CD14-positive monocyte (primary cell): ENCODE measurements around the gene OSBPL9. TPM values are rescaled to one million over a fixed set of nuclear protein-coding genes. Genes with fewer than 3 reads are reported as not detected.

ENCODE experiments used
- DNase-seq, 3 donors: peaks; one replicate each; pipeline ENCODE4 v3.0.0-alpha.2; 2011 to 2022
- H2AFZ ChIP-seq: 2 replicates; pipeline ENCODE4 v1.6.0; 2012; ENCODE audit warnings: mild to moderate bottlenecking, low read depth, low read length, inconsistent platforms; ENCODE audit not compliant: insufficient read depth, poor library complexity, severe bottlenecking
- H3K27ac ChIP-seq, 2 donors: 1 replicate in 1 of 2; 2 replicates in 1 of 2; pipeline ENCODE4 v1.5.1; 2012 to 2013; ENCODE audit warnings: low read length in 2 of 2, control low read depth in 1 of 2, inconsistent platforms in 1 of 2, low read depth in 1 of 2, mild to moderate bottlenecking in 1 of 2
- H3K27me3 ChIP-seq, 2 donors: one replicate each; pipeline versions ENCODE4 v1.6.0 to v1.6.1; 2011 to 2013; ENCODE audit warnings: low read length in 2 of 2; ENCODE audit not compliant: control insufficient read depth in 2 of 2, insufficient read depth in 2 of 2
- H3K36me3 ChIP-seq, 2 donors: replicated peaks in 1 of 2; 1 replicate in 1 of 2; 2 replicates in 1 of 2; pipeline versions ENCODE4 v1.5.1 to v1.6.1; 2012 to 2013; ENCODE audit warnings: low read length in 2 of 2, control low read depth in 1 of 2, inconsistent platforms in 1 of 2, mild to moderate bottlenecking in 1 of 2; ENCODE audit not compliant: insufficient read depth in 2 of 2, control insufficient read depth in 1 of 2
- H3K4me1 ChIP-seq, 2 donors: 1 replicate in 1 of 2; 2 replicates in 1 of 2; pipeline versions ENCODE4 v1.5.1 to v1.6.1; 2012 to 2013; ENCODE audit warnings: low read length in 2 of 2, control low read depth in 1 of 2, inconsistent platforms in 1 of 2, mild to moderate bottlenecking in 1 of 2, moderate library complexity in 1 of 2; ENCODE audit not compliant: insufficient read depth in 2 of 2, control insufficient read depth in 1 of 2
- H3K4me2 ChIP-seq: replicated peaks from 2 replicates; pipeline ENCODE3; 2012; ENCODE audit warnings: low read length, moderate library complexity, mild to moderate bottlenecking; ENCODE audit not compliant: poor library complexity, severe bottlenecking; ENCODE audit errors: extremely low read depth
- H3K4me3 ChIP-seq, 3 experiments: fragments of 200-600 bp in 1 of 3; sonication (generic) in 1 of 3; replicated peaks in 1 of 3; 1 replicate in 2 of 3; 2 replicates in 1 of 3; pipeline ENCODE4 v1.5.1; 2011 to 2013; ENCODE audit warnings: low read length in 3 of 3, mild to moderate bottlenecking in 3 of 3, control low read depth in 2 of 3, low read depth in 2 of 3, inconsistent platforms in 1 of 3, moderate library complexity in 1 of 3
- H3K79me2 ChIP-seq: 2 replicates; pipeline ENCODE4 v1.6.0; 2012; ENCODE audit warnings: mild to moderate bottlenecking, control low read depth, inconsistent platforms, low read length, moderate library complexity; ENCODE audit not compliant: insufficient read depth
- H3K9ac ChIP-seq: 2 replicates; pipeline ENCODE4 v1.6.0; 2017; ENCODE audit warnings: low read length, mild to moderate bottlenecking; ENCODE audit not compliant: insufficient read depth, poor library complexity, severe bottlenecking
- H3K9me3 ChIP-seq, 2 donors: replicated peaks in 1 of 2; 1 replicate in 1 of 2; 2 replicates in 1 of 2; pipeline versions ENCODE4 v1.5.1 to v1.6.1; 2012 to 2013; ENCODE audit warnings: low read length in 2 of 2, control low read depth in 1 of 2; ENCODE audit not compliant: control insufficient read depth in 1 of 2, insufficient read depth in 1 of 2
- H4K20me1 ChIP-seq: 2 replicates; pipeline ENCODE4 v1.6.0; 2012; ENCODE audit warnings: mild to moderate bottlenecking, low read length, control low read depth, moderate library complexity; ENCODE audit not compliant: insufficient read depth
- H3K27ac Mint-ChIP-seq, 7 donors: one replicate each; pipeline ENCODE4 v1.8.0; 2020; ENCODE audit warnings: mild to moderate bottlenecking in 7 of 7, mixed read lengths in 7 of 7, moderate library complexity in 6 of 7, inconsistent platforms in 2 of 7
- H3K27me3 Mint-ChIP-seq, 3 donors: one replicate each; pipeline ENCODE4 v1.8.0; 2021 to 2022; ENCODE audit warnings: low read depth in 3 of 3, mild to moderate bottlenecking in 3 of 3, mixed read lengths in 3 of 3, moderate library complexity in 3 of 3, inconsistent platforms in 1 of 3
- H3K36me3 Mint-ChIP-seq, 2 donors: one replicate each; pipeline ENCODE4 v1.8.0; 2020; ENCODE audit warnings: mixed read lengths in 2 of 2, inconsistent platforms in 1 of 2, mild to moderate bottlenecking in 1 of 2
- H3K4me1 Mint-ChIP-seq: one replicate; pipeline ENCODE4 v1.8.0; 2020; ENCODE audit warnings: mild to moderate bottlenecking, mixed read lengths
- H3K4me3 Mint-ChIP-seq, 2 donors: one replicate each; pipeline ENCODE4 v1.8.0; 2020; ENCODE audit warnings: mild to moderate bottlenecking in 2 of 2, mixed read lengths in 2 of 2, moderate library complexity in 1 of 2
- H3K9me3 Mint-ChIP-seq, 7 donors: one replicate each; pipeline ENCODE4 v1.8.0; 2020 to 2022; ENCODE audit warnings: mixed read lengths in 7 of 7, mild to moderate bottlenecking in 6 of 7, moderate library complexity in 6 of 7, inconsistent platforms in 2 of 7
- WGBS: methylation state at CpG from one replicate; pipeline ENCODE4 v1.1.5; 2013; ENCODE audit warnings: missing lambda C conversion rate; ENCODE audit not compliant: insufficient coverage; 5-methylcytosine and 5-hydroxymethylcytosine counted together
- intact Hi-C, 2 donors: fragments of 100-400 bp; cut with micrococcal nuclease; formaldehyde crosslinking; loops; one replicate each; pipeline versions ENCODE4 v1.15.0 to v1.15.1; 2023
- polyA plus RNA-seq, 3 donors: library from polyadenylated mRNA; depleted of rRNA in 1 of 3; unstranded in 2 of 3; stranded (reverse) in 1 of 3; fragments of 300-500 nt in 2 of 3; fragments of >200 nt in 1 of 3; fragmentation: Illumina TruSeq in 2 of 3; gene quantifications; 1 replicate in 2 of 3; 2 replicates in 1 of 3; pipeline ENCODE4 v1.2.3, GENCODE V29; 2012 to 2021
- TF ChIP-seq, protein P1 (sequence below): fragments of 200-600 bp; IDR thresholded peaks from one replicate; pipeline ENCODE4 v1.8.0; 2022; ENCODE audit warnings: antibody characterized with exemption, mild to moderate bottlenecking

OSBPL9 gene
- polyA plus RNA-seq, 3 donors: 22.2 to 41.4 (median 31.3) TPM

DNA sequence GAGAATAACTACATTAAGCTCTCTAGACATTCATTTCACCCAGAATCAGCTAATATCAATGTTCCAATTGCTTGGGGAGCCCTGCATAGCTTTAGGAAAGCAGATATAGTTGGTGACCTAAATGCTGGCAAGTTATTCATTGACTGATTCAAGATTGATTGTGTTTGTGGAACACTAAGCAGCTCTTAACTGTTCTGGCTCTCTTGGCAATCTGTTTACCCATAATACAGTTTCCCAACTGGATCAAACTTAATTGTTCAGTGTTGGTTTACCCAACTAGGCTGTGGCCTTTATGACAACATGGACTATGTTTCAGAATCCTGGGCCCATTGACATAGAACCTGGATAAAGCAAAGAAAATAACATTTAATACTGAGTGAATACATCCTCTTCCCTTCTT, 178.0 kb downstream of the OSBPL9 start:
- no peak for DNase-seq
- intact Hi-C loops: no loop called here
- Histone ChIP-seq H3K27ac (peak overlapping the region in 1 of 2 donors; percentile 30), H3K79me2 (no peaks in the 10 kb centered on the region), H4K20me1 (peaks cover 14% of the 10 kb centered on the region), H3K9ac (no peak overlapping the region), H3K4me3 (no peak overlapping the region), H3K27me3 (no peaks in the 10 kb centered on the region), H3K4me2 (no peak overlapping the region), H3K9me3 (no peaks in the 10 kb centered on the region), H3K36me3 (peaks cover 83 to 93% of the 10 kb centered on the region in 2 donors), H2AFZ (no peak overlapping the region), H3K4me1 (no peaks in the 10 kb centered on the region)
- Mint-ChIP-seq H3K4me1 (no peaks in the 10 kb centered on the region), H3K27ac (peak overlapping the region in 1 of 7 donors; percentile 37), H3K36me3 (peaks cover 80 to 89% of the 10 kb centered on the region in 2 donors), H3K9me3 (no peaks in the 10 kb centered on the region), H3K27me3 (no peaks in the 10 kb centered on the region), H3K4me3 (no peak overlapping the region)
- TF ChIP-seq, protein P1, sequence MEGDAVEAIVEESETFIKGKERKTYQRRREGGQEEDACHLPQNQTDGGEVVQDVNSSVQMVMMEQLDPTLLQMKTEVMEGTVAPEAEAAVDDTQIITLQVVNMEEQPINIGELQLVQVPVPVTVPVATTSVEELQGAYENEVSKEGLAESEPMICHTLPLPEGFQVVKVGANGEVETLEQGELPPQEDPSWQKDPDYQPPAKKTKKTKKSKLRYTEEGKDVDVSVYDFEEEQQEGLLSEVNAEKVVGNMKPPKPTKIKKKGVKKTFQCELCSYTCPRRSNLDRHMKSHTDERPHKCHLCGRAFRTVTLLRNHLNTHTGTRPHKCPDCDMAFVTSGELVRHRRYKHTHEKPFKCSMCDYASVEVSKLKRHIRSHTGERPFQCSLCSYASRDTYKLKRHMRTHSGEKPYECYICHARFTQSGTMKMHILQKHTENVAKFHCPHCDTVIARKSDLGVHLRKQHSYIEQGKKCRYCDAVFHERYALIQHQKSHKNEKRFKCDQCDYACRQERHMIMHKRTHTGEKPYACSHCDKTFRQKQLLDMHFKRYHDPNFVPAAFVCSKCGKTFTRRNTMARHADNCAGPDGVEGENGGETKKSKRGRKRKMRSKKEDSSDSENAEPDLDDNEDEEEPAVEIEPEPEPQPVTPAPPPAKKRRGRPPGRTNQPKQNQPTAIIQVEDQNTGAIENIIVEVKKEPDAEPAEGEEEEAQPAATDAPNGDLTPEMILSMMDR: no peak

DNA sequence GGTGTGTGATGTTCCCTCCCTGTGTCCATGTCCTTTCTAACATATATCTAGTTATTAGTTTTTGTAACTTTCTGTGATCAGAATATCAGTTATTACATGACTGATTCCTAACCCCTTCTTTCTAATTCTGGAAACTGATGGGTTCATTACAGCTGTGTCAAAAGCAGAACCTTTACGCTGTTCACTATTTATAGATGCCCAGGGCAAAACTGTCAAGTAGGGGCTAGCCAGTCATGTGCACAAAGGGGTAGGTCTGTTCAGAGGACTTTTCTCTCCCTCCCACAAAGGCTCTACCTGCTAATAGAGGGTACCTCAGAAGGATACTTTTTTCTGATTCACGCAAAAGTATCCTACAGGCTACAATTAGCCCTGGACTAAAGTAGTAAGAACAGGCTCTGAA, 182.5 kb downstream of the OSBPL9 start:
- no peaks in the 10 kb centered on the region for H3K4me1 Mint-ChIP-seq
- TF ChIP-seq, protein P1: no peak
- H3K27ac ChIP-seq: no peak overlapping the region
- H3K4me1 ChIP-seq: no peaks in the 10 kb centered on the region
- H3K4me3 Mint-ChIP-seq: no peak overlapping the region
- no peak overlapping the region for H3K9ac ChIP-seq
- H3K27ac Mint-ChIP-seq: no peak overlapping the region
- DNase-seq: no peak
- H3K36me3 ChIP-seq: peaks cover 79 to 93% of the 10 kb centered on the region in 2 donors
- no peak overlapping the region for H2AFZ ChIP-seq
- intact Hi-C loops: no loop called here
- no peak overlapping the region for H3K4me3 ChIP-seq
- no peaks in the 10 kb centered on the region for H3K9me3 Mint-ChIP-seq
- no peaks in the 10 kb centered on the region for H3K27me3 ChIP-seq
- peaks cover 72 to 83% of the 10 kb centered on the region in 2 donors for H3K36me3 Mint-ChIP-seq
- no peaks in the 10 kb centered on the region for H4K20me1 ChIP-seq
- no peaks in the 10 kb centered on the region for H3K79me2 ChIP-seq
- no CpG with 5 or more reads among the region's 2 CpGs for WGBS
- H3K9me3 ChIP-seq: no peaks in the 10 kb centered on the region
- H3K4me2 ChIP-seq: no peak overlapping the region
- no peaks in the 10 kb centered on the region for H3K27me3 Mint-ChIP-seq
